ENCODE measurements around the gene FCN2.

FCN2 gene

GRCh38 chr9:134868751-134869553 is 11.7 kb upstream of the FCN2 start:
- no peak for DNase-seq

- no peak for DNase-seq
These were observed 10.9 kb upstream of the FCN2 start for GRCh38 chr9:134869554-134870300.

GRCh38 chr9:134870301-134870694 is 10.3 kb upstream of the FCN2 start:
- DNase-seq: no peak

- no peak for DNase-seq
These were observed 9.6 kb upstream of the FCN2 start for GRCh38 chr9:134870746-134871662.

GRCh38 chr9:134871697-134872340 is 8.8 kb upstream of the FCN2 start:
- no peak for DNase-seq

- no peak for DNase-seq
These were observed 8.0 kb upstream of the FCN2 start for GRCh38 chr9:134872482-134873231.

GRCh38 chr9:134875371-134875770 is 5.2 kb upstream of the FCN2 start:
- DNase-seq: no peak

- no peak for DNase-seq
These were observed 3.1 kb upstream of the FCN2 start for GRCh38 chr9:134877541-134877940.

GRCh38 chr9:134879664-134880483 is 736 bp upstream of the FCN2 start:
- no peak for DNase-seq

- no peak for DNase-seq
These were observed 682 bp downstream of the FCN2 start for GRCh38 chr9:134881313-134881670.

- no peak for DNase-seq
These were observed 1.7 kb downstream of the FCN2 start for GRCh38 chr9:134882204-134882785.

GRCh38 chr9:134883040-134883782 is 2.6 kb downstream of the FCN2 start:
- DNase-seq: no peak

- DNase-seq: no peak
These were observed 3.9 kb downstream of the FCN2 start for GRCh38 chr9:134884492-134884891.

GRCh38 chr9:134885001-134885678 is 4.5 kb downstream of the FCN2 start:
- DNase-seq: no peak

GRCh38 chr9:134885679-134886412 is 5.2 kb downstream of the FCN2 start:
- DNase-seq: no peak

GRCh38 chr9:134886413-134886913 is 5.9 kb downstream of the FCN2 start:
- no peak for DNase-seq

GRCh38 chr9:134887219-134887618 is 6.6 kb downstream of the FCN2 start:
- no peak for DNase-seq

Measured in anterior cingulate cortex (tissue), 58 donors.